ENCODE measurements around the gene TMEM107. TPM values are rescaled to one million over a fixed set of nuclear protein-coding genes. Genes with fewer than 3 reads are reported as not detected.

The TMEM107 gene
- total and polyA plus RNA-seq, 2 donors (not counting 1 experiment from before 2014, with no cell fraction given): 9.8 to 36.0 TPM

- Histone ChIP-seq H3K79me2 (ENCODE audit: control insufficient read depth, insufficient read depth, low read length) (peaks cover 15% of the 10 kb centered on the region), H2AFZ (ENCODE audit: low read length) (peak overlapping the region; percentile 64), H3K4me3 (replicated peaks in 1 of 4; ENCODE audit: control extremely low read depth in 1 of 4, insufficient read depth in 1 of 4, low read depth in 3 of 4, low read length in 4 of 4) (peak overlapping the region in 3 of 4 experiments; percentile 2 to 61 (median 33)), H3K36me3 (ENCODE audit: control insufficient read depth, insufficient read depth, low read length) (no peaks in the 10 kb centered on the region), H3K4me2 (ENCODE audit: extremely low read depth, insufficient read depth, low read length) (peak overlapping the region; percentile 55), H3K27ac (ENCODE audit: insufficient read depth, low read length) (no peak overlapping the region), H4K20me1 (ENCODE audit: control insufficient read depth, extremely low read depth, insufficient read depth, low read length) (peaks cover under 1% of the 10 kb centered on the region), H3K4me1 (ENCODE audit: control insufficient read depth, extremely low read depth, insufficient read depth, low read length) (peaks cover 16% of the 10 kb centered on the region), H3K9ac (ENCODE audit: insufficient read depth, low read length) (no peak overlapping the region), H3K9me3 (ENCODE audit: control insufficient read depth, insufficient read depth, low read depth, low read length) (no peaks in the 10 kb centered on the region), H3K27me3 (ENCODE audit: control insufficient read depth, insufficient read depth, low read length) (no peaks in the 10 kb centered on the region)
- peak; percentile 87 to 93 for DNase-seq (ENCODE audit: low read depth in 2 of 2)
- TF ChIP-seq EZH2 (IDR thresholded peaks at IDR 0.05; ENCODE audit: low read length, missing control alignments) (no peak), CTCF (conservative IDR thresholded peaks at IDR 0.05 in 1 of 2, IDR thresholded peaks at IDR 0.05 in 1 of 2; ENCODE audit: low read depth in 1 of 2, low read length in 2 of 2) (no peak)
These were observed 16.1 kb upstream of the TMEM107 start for GRCh38 chr17:8192070-8192815.

- no peaks in the 10 kb centered on the region for H3K36me3 ChIP-seq (ENCODE audit: control insufficient read depth, insufficient read depth, low read length)
- peaks cover 15% of the 10 kb centered on the region for H3K79me2 ChIP-seq (ENCODE audit: control insufficient read depth, insufficient read depth, low read length)
- H3K27me3 ChIP-seq (ENCODE audit: control insufficient read depth, insufficient read depth, low read length): no peaks in the 10 kb centered on the region
- peak overlapping the region; percentile 69 for H2AFZ ChIP-seq (ENCODE audit: low read length)
- no peak for DNase-seq (ENCODE audit: low read depth in 2 of 2)
- H3K4me1 ChIP-seq (ENCODE audit: control insufficient read depth, extremely low read depth, insufficient read depth, low read length): peaks cover 13% of the 10 kb centered on the region
- H3K4me3 ChIP-seq (replicated peaks in 1 of 4; ENCODE audit: control extremely low read depth in 1 of 4, insufficient read depth in 1 of 4, low read depth in 3 of 4, low read length in 4 of 4): peak overlapping the region in 3 of 4 experiments; percentile 29 to 84 (median 37)
- H3K27ac ChIP-seq (ENCODE audit: insufficient read depth, low read length): peak overlapping the region; percentile 59
- peak overlapping the region; percentile 59 for H3K4me2 ChIP-seq (ENCODE audit: extremely low read depth, insufficient read depth, low read length)
- no peak for TF ChIP-seq EZH2 (IDR thresholded peaks at IDR 0.05; ENCODE audit: low read length, missing control alignments)
- TF ChIP-seq CTCF (conservative IDR thresholded peaks at IDR 0.05 in 1 of 2, IDR thresholded peaks at IDR 0.05 in 1 of 2; ENCODE audit: low read depth in 1 of 2, low read length in 2 of 2): no peak
- H3K9ac ChIP-seq (ENCODE audit: insufficient read depth, low read length): no peak overlapping the region
- no peaks in the 10 kb centered on the region for H3K9me3 ChIP-seq (ENCODE audit: control insufficient read depth, insufficient read depth, low read depth, low read length)
- peaks cover 2% of the 10 kb centered on the region for H4K20me1 ChIP-seq (ENCODE audit: control insufficient read depth, extremely low read depth, insufficient read depth, low read length)
These were observed 14.3 kb upstream of the TMEM107 start for GRCh38 chr17:8190506-8190905.

GRCh38 chr17:8189711-8190477 is 13.7 kb upstream of the TMEM107 start, which contains the start of gene BORCS6:
BORCS6 (minus strand) TSS chr17:8190180; CDS start chr17:8190140, 40 bp downstream.
- TF ChIP-seq EZH2 (IDR thresholded peaks at IDR 0.05; ENCODE audit: low read length, missing control alignments) (no peak), CTCF (conservative IDR thresholded peaks at IDR 0.05 in 1 of 2, IDR thresholded peaks at IDR 0.05 in 1 of 2; ENCODE audit: low read depth in 1 of 2, low read length in 2 of 2) (peak; percentile 3 to 6)
- H3K27ac ChIP-seq (ENCODE audit: insufficient read depth, low read length): peak within 1 kb of the TSS; percentile 61
- H3K4me3 ChIP-seq (replicated peaks in 1 of 4; ENCODE audit: control extremely low read depth in 1 of 4, insufficient read depth in 1 of 4, low read depth in 3 of 4, low read length in 4 of 4): peak within 1 kb of the TSS; percentile 66 to 84 (median 73)
- peak within 1 kb of the TSS; percentile 98 for H3K4me2 ChIP-seq (ENCODE audit: extremely low read depth, insufficient read depth, low read length)
- H3K9me3 ChIP-seq (ENCODE audit: control insufficient read depth, insufficient read depth, low read depth, low read length): no peaks in the 10 kb centered on the region
- peaks cover 2% of the 10 kb centered on the region for H4K20me1 ChIP-seq (ENCODE audit: control insufficient read depth, extremely low read depth, insufficient read depth, low read length)
- H3K4me1 ChIP-seq (ENCODE audit: control insufficient read depth, extremely low read depth, insufficient read depth, low read length): peaks cover 13% of the 10 kb centered on the region
- peak within 1 kb of the TSS; percentile 57 for H3K9ac ChIP-seq (ENCODE audit: insufficient read depth, low read length)
- H2AFZ ChIP-seq (ENCODE audit: low read length): peak within 1 kb of the TSS; percentile 69
- peak; percentile 98 to 99 for DNase-seq (ENCODE audit: low read depth in 2 of 2)
- H3K79me2 ChIP-seq (ENCODE audit: control insufficient read depth, insufficient read depth, low read length): peaks cover 15% of the 10 kb centered on the region
- no peaks in the 10 kb centered on the region for H3K27me3 ChIP-seq (ENCODE audit: control insufficient read depth, insufficient read depth, low read length)
- no peaks in the 10 kb centered on the region for H3K36me3 ChIP-seq (ENCODE audit: control insufficient read depth, insufficient read depth, low read length)

All from fibroblast of lung (primary cell).